ENCODE results near the gene ATP5ME. TPM values are rescaled to one million over a fixed set of nuclear protein-coding genes. Genes with fewer than 3 reads are reported as not detected.
A peak's percentile ranks its signal among the peaks of the same experiment; 100 is the strongest.

ATP5ME gene
- total and polyA plus RNA-seq, 2 of the 13 experiments (the other 11 are each of a cell fraction or from before 2014, with no cell fraction given) = 305 to 753 TPM

DNA sequence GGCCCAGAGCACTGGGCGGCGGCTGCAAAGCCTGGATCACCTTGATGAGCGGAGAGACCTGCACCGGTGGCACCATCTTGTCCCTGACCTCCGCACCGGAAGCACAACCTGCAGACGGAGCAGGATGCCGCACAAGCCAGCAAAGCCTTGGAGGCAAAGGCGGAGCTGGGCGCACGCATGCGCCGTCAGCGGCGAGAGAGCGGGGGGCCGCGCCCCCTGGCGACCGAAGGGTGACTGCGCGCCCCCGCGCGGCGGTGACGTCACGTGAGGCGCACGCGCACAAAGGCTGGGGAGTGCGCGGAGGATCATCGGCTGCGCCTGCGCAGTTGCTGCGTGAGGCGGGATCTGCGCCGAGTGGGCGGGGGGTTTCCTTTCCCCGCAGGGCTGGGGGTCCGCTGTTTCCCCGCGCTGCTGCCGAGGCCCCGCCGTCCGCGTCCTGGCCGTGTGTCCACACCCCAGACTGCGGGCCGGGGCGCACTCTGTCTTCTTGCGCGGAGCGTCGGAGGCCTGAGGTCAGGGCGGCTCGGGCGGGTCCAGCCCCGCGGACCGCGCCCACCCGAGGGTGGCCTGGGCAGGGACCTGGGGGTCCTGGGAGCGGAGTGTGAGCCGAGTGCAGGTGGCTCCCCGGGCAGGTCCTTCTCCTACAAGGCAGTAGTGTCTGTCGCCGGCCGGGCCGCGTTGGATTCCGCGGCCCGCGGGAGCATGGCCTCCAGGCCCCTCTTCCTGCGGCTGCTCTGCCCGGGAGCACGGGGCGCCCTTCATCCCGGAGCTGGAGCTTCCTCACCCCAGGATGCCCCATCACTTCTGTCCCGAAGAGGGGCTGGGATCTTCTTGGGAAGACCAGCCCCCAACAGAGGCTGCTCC lies at the start of gene ATP5ME, which contains the start of gene MYL5 (continued):
- TF ChIP-seq HOXD1 (CRISPR knock-in tag; IDR thresholded peaks at IDR 0.05) = no peak; the same call in 1 of the 2 replicates
- peak; percentile 43; the same call in 1 of the 2 replicates for TF ChIP-seq AHR (CRISPR knock-in tag; IDR thresholded peaks at IDR 0.05)
- no peak for TF ChIP-seq SOX6 (IDR thresholded peaks at IDR 0.05)
- peak; percentile 55 for TF ChIP-seq SOX6 (CRISPR knock-in tag; IDR thresholded peaks at IDR 0.05)
- TF ChIP-seq, protein P1, sequence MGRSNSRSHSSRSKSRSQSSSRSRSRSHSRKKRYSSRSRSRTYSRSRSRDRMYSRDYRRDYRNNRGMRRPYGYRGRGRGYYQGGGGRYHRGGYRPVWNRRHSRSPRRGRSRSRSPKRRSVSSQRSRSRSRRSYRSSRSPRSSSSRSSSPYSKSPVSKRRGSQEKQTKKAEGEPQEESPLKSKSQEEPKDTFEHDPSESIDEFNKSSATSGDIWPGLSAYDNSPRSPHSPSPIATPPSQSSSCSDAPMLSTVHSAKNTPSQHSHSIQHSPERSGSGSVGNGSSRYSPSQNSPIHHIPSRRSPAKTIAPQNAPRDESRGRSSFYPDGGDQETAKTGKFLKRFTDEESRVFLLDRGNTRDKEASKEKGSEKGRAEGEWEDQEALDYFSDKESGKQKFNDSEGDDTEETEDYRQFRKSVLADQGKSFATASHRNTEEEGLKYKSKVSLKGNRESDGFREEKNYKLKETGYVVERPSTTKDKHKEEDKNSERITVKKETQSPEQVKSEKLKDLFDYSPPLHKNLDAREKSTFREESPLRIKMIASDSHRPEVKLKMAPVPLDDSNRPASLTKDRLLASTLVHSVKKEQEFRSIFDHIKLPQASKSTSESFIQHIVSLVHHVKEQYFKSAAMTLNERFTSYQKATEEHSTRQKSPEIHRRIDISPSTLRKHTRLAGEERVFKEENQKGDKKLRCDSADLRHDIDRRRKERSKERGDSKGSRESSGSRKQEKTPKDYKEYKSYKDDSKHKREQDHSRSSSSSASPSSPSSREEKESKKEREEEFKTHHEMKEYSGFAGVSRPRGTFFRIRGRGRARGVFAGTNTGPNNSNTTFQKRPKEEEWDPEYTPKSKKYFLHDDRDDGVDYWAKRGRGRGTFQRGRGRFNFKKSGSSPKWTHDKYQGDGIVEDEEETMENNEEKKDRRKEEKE (IDR thresholded peaks at IDR 0.05) = no peak
- TF ChIP-seq RFX1 (IDR thresholded peaks at IDR 0.05) = no peak
- no peak for TF ChIP-seq ZNF878 (CRISPR knock-in tag; IDR thresholded peaks at IDR 0.05)
- TF ChIP-seq ZFY (CRISPR knock-in tag; IDR thresholded peaks at IDR 0.05) = peak; percentile 79
- no peak for TF ChIP-seq SMARCC2 (IDR thresholded peaks at IDR 0.05)
- TF ChIP-seq HDAC6 (IDR thresholded peaks at IDR 0.05; ENCODE audit: low read depth, low read length) = no peak
- no peak for TF ChIP-seq PAF1 (CRISPR knock-in tag; IDR thresholded peaks at IDR 0.05)
- no peak for TF ChIP-seq SSRP1 (CRISPR knock-in tag; IDR thresholded peaks at IDR 0.05)
- peak; percentile 57; the same call in 1 of the 2 replicates for TF ChIP-seq KLF6 (CRISPR knock-in tag; IDR thresholded peaks at IDR 0.05)
- no peak for TF ChIP-seq ZNF24 (IDR thresholded peaks at IDR 0.05)
- TF ChIP-seq, protein P2, sequence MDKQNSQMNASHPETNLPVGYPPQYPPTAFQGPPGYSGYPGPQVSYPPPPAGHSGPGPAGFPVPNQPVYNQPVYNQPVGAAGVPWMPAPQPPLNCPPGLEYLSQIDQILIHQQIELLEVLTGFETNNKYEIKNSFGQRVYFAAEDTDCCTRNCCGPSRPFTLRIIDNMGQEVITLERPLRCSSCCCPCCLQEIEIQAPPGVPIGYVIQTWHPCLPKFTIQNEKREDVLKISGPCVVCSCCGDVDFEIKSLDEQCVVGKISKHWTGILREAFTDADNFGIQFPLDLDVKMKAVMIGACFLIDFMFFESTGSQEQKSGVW (CRISPR knock-in tag; IDR thresholded peaks at IDR 0.05; ENCODE audit: borderline replicate concordance) = no peak; the same call in 1 of the 2 replicates
- no peak for TF ChIP-seq GABPA (IDR thresholded peaks at IDR 0.05; ENCODE audit: low read depth, low read length)
- peak; percentile 92 for TF ChIP-seq GABPA (CRISPR knock-in tag; IDR thresholded peaks at IDR 0.05; ENCODE audit: low read depth)
- no peak for TF ChIP-seq KLF9 (CRISPR knock-in tag; IDR thresholded peaks at IDR 0.05; ENCODE audit: low read depth)
- TF ChIP-seq, protein P3, sequence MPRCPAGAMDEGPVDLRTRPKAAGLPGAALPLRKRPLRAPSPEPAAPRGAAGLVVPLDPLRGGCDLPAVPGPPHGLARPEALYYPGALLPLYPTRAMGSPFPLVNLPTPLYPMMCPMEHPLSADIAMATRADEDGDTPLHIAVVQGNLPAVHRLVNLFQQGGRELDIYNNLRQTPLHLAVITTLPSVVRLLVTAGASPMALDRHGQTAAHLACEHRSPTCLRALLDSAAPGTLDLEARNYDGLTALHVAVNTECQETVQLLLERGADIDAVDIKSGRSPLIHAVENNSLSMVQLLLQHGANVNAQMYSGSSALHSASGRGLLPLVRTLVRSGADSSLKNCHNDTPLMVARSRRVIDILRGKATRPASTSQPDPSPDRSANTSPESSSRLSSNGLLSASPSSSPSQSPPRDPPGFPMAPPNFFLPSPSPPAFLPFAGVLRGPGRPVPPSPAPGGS (CRISPR knock-in tag; IDR thresholded peaks at IDR 0.05) = peak; percentile 74; the same call in 1 of the 2 replicates
- TF ChIP-seq STAT5B (CRISPR knock-in tag; IDR thresholded peaks at IDR 0.05) = no peak
- peak; percentile 3; the same call in 1 of the 2 replicates for TF ChIP-seq ZNF713 (CRISPR knock-in tag; IDR thresholded peaks at IDR 0.05)
- TF ChIP-seq ZNF124 (CRISPR knock-in tag; IDR thresholded peaks at IDR 0.05) = no peak
- no peak for TF ChIP-seq HNRNPUL1 (IDR thresholded peaks at IDR 0.05; ENCODE audit: low read depth, low read length)
- TF ChIP-seq, protein P4, sequence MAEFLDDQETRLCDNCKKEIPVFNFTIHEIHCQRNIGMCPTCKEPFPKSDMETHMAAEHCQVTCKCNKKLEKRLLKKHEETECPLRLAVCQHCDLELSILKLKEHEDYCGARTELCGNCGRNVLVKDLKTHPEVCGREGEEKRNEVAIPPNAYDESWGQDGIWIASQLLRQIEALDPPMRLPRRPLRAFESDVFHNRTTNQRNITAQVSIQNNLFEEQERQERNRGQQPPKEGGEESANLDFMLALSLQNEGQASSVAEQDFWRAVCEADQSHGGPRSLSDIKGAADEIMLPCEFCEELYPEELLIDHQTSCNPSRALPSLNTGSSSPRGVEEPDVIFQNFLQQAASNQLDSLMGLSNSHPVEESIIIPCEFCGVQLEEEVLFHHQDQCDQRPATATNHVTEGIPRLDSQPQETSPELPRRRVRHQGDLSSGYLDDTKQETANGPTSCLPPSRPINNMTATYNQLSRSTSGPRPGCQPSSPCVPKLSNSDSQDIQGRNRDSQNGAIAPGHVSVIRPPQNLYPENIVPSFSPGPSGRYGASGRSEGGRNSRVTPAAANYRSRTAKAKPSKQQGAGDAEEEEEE (CRISPR knock-in tag; IDR thresholded peaks at IDR 0.05; ENCODE audit: borderline replicate concordance) = no peak
- TF ChIP-seq, protein P5, sequence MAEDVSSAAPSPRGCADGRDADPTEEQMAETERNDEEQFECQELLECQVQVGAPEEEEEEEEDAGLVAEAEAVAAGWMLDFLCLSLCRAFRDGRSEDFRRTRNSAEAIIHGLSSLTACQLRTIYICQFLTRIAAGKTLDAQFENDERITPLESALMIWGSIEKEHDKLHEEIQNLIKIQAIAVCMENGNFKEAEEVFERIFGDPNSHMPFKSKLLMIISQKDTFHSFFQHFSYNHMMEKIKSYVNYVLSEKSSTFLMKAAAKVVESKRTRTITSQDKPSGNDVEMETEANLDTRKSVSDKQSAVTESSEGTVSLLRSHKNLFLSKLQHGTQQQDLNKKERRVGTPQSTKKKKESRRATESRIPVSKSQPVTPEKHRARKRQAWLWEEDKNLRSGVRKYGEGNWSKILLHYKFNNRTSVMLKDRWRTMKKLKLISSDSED (CRISPR knock-in tag; IDR thresholded peaks at IDR 0.05) = no peak

Data from HepG2 (cell line).